ENCODE results near the gene MAGI1.
"Not testable (repeated sequence)": the region's sequence is repeated elsewhere in the genome, so short reads cannot be mapped to it uniquely, and the experiment has no call there.

Gene MAGI1

GRCh38 chr3:66036586-66037148 is 2.1 kb downstream of the MAGI1 start:
- Histone ChIP-seq H3K36me3 (ENCODE audit: control insufficient read depth, insufficient read depth, low read length) (no peaks in the 10 kb centered on the region), H3K27me3 (ENCODE audit: control insufficient read depth, insufficient read depth, low read length) (no peaks in the 10 kb centered on the region), H3K4me1 (ENCODE audit: control insufficient read depth, insufficient read depth, low read length) (no peaks in the 10 kb centered on the region), H3K27ac (ENCODE audit: low read depth, low read length) (no peak overlapping the region), H3K4me3 (ENCODE audit: low read length) (peak overlapping the region; percentile 87), H3K9ac (ENCODE audit: low read length) (no peak overlapping the region)

- Histone ChIP-seq H3K27me3 (ENCODE audit: control insufficient read depth, insufficient read depth, low read length) (no peaks in the 10 kb centered on the region), H3K4me3 (ENCODE audit: low read length) (peak overlapping the region; percentile 87), H3K4me1 (ENCODE audit: control insufficient read depth, insufficient read depth, low read length) (no peaks in the 10 kb centered on the region), H3K9ac (ENCODE audit: low read length) (no peak overlapping the region), H3K36me3 (ENCODE audit: control insufficient read depth, insufficient read depth, low read length) (no peaks in the 10 kb centered on the region), H3K27ac (ENCODE audit: low read depth, low read length) (no peak overlapping the region)
Measured at GRCh38 chr3:66035763-66036477, 2.8 kb downstream of the MAGI1 start.

GRCh38 chr3:66033241-66034138 is 5.2 kb downstream of the MAGI1 start:
- Histone ChIP-seq H3K36me3 (ENCODE audit: control insufficient read depth, insufficient read depth, low read length) (no peaks in the 10 kb centered on the region), H3K27ac (ENCODE audit: low read depth, low read length) (no peak overlapping the region), H3K27me3 (ENCODE audit: control insufficient read depth, insufficient read depth, low read length) (no peaks in the 10 kb centered on the region), H3K4me1 (ENCODE audit: control insufficient read depth, insufficient read depth, low read length) (no peaks in the 10 kb centered on the region), H3K9ac (ENCODE audit: low read length) (no peak overlapping the region), H3K4me3 (ENCODE audit: low read length) (no peak overlapping the region)

- H3K27ac ChIP-seq (ENCODE audit: low read depth, low read length) = no peak overlapping the region
- no peaks in the 10 kb centered on the region for H3K27me3 ChIP-seq (ENCODE audit: control insufficient read depth, insufficient read depth, low read length)
- H3K9ac ChIP-seq (ENCODE audit: low read length) = no peak overlapping the region
Measured at GRCh38 chr3:66031102-66031698, 7.5 kb downstream of the MAGI1 start.

GRCh38 chr3:66029443-66029842 is 9.3 kb downstream of the MAGI1 start:
- H3K4me3 ChIP-seq (ENCODE audit: low read length) = no peak overlapping the region

More at GRCh38 chr3:66031102-66031698, 7.5 kb downstream of the MAGI1 start:
- Histone ChIP-seq H3K4me3 (ENCODE audit: low read length) (no peak overlapping the region), H3K36me3 (ENCODE audit: control insufficient read depth, insufficient read depth, low read length) (no peaks in the 10 kb centered on the region), H3K4me1 (ENCODE audit: control insufficient read depth, insufficient read depth, low read length) (no peaks in the 10 kb centered on the region)

GRCh38 chr3:66029014-66029413 is 9.7 kb downstream of the MAGI1 start:
- no peaks in the 10 kb centered on the region for H3K4me1 ChIP-seq (ENCODE audit: control insufficient read depth, insufficient read depth, low read length)
- no peak overlapping the region for H3K9ac ChIP-seq (ENCODE audit: low read length)
- H3K36me3 ChIP-seq (ENCODE audit: control insufficient read depth, insufficient read depth, low read length) = no peaks in the 10 kb centered on the region
- no peak overlapping the region for H3K4me3 ChIP-seq (ENCODE audit: low read length)
- H3K27me3 ChIP-seq (ENCODE audit: control insufficient read depth, insufficient read depth, low read length) = no peaks in the 10 kb centered on the region
- no peak overlapping the region for H3K27ac ChIP-seq (ENCODE audit: low read depth, low read length)

More at GRCh38 chr3:66029443-66029842, 9.3 kb downstream of the MAGI1 start:
- Histone ChIP-seq H3K4me1 (ENCODE audit: control insufficient read depth, insufficient read depth, low read length) (no peaks in the 10 kb centered on the region), H3K27ac (ENCODE audit: low read depth, low read length) (no peak overlapping the region), H3K27me3 (ENCODE audit: control insufficient read depth, insufficient read depth, low read length) (no peaks in the 10 kb centered on the region), H3K9ac (ENCODE audit: low read length) (no peak overlapping the region), H3K36me3 (ENCODE audit: control insufficient read depth, insufficient read depth, low read length) (no peaks in the 10 kb centered on the region)

GRCh38 chr3:66028457-66028856 is 10.3 kb downstream of the MAGI1 start:
- H3K27ac ChIP-seq (ENCODE audit: low read depth, low read length) = no peak overlapping the region
- no peaks in the 10 kb centered on the region for H3K4me1 ChIP-seq (ENCODE audit: control insufficient read depth, insufficient read depth, low read length)

GRCh38 chr3:66027099-66027498 is 11.6 kb downstream of the MAGI1 start:
- H3K4me3 ChIP-seq (ENCODE audit: low read length); H3K9ac ChIP-seq (ENCODE audit: low read length); H3K27me3 ChIP-seq (ENCODE audit: control insufficient read depth, insufficient read depth, low read length); H3K36me3 ChIP-seq (ENCODE audit: control insufficient read depth, insufficient read depth, low read length); H3K27ac ChIP-seq (ENCODE audit: low read depth, low read length); H3K4me1 ChIP-seq (ENCODE audit: control insufficient read depth, insufficient read depth, low read length): not testable (repeated sequence)

More at GRCh38 chr3:66028457-66028856, 10.3 kb downstream of the MAGI1 start:
- H3K27me3 ChIP-seq (ENCODE audit: control insufficient read depth, insufficient read depth, low read length) = no peaks in the 10 kb centered on the region
- no peak overlapping the region for H3K4me3 ChIP-seq (ENCODE audit: low read length)
- no peak overlapping the region for H3K9ac ChIP-seq (ENCODE audit: low read length)
- no peaks in the 10 kb centered on the region for H3K36me3 ChIP-seq (ENCODE audit: control insufficient read depth, insufficient read depth, low read length)

- H3K27ac ChIP-seq (ENCODE audit: low read depth, low read length) = no peak overlapping the region
- H3K27me3 ChIP-seq (ENCODE audit: control insufficient read depth, insufficient read depth, low read length) = no peaks in the 10 kb centered on the region
- no peak overlapping the region for H3K4me3 ChIP-seq (ENCODE audit: low read length)
- no peaks in the 10 kb centered on the region for H3K4me1 ChIP-seq (ENCODE audit: control insufficient read depth, insufficient read depth, low read length)
- no peaks in the 10 kb centered on the region for H3K36me3 ChIP-seq (ENCODE audit: control insufficient read depth, insufficient read depth, low read length)
- H3K9ac ChIP-seq (ENCODE audit: low read length) = no peak overlapping the region
Measured at GRCh38 chr3:66023738-66024385, 14.9 kb downstream of the MAGI1 start.

- Histone ChIP-seq H3K4me3 (ENCODE audit: low read length) (no peak overlapping the region), H3K9ac (ENCODE audit: low read length) (no peak overlapping the region), H3K4me1 (ENCODE audit: control insufficient read depth, insufficient read depth, low read length) (no peaks in the 10 kb centered on the region), H3K36me3 (ENCODE audit: control insufficient read depth, insufficient read depth, low read length) (no peaks in the 10 kb centered on the region), H3K27ac (ENCODE audit: low read depth, low read length) (no peak overlapping the region), H3K27me3 (ENCODE audit: control insufficient read depth, insufficient read depth, low read length) (no peaks in the 10 kb centered on the region)
Measured at GRCh38 chr3:66023229-66023628, 15.5 kb downstream of the MAGI1 start.

- H3K4me3 ChIP-seq (ENCODE audit: low read length) = no peak overlapping the region
- no peak overlapping the region for H3K9ac ChIP-seq (ENCODE audit: low read length)
- no peaks in the 10 kb centered on the region for H3K36me3 ChIP-seq (ENCODE audit: control insufficient read depth, insufficient read depth, low read length)
- H3K27ac ChIP-seq (ENCODE audit: low read depth, low read length) = no peak overlapping the region
- H3K4me1 ChIP-seq (ENCODE audit: control insufficient read depth, insufficient read depth, low read length) = no peaks in the 10 kb centered on the region
- H3K27me3 ChIP-seq (ENCODE audit: control insufficient read depth, insufficient read depth, low read length) = no peaks in the 10 kb centered on the region
Measured at GRCh38 chr3:66021731-66022131, 17.0 kb downstream of the MAGI1 start.

- H3K4me1 ChIP-seq (ENCODE audit: control insufficient read depth, insufficient read depth, low read length) = no peaks in the 10 kb centered on the region
- no peak overlapping the region for H3K27ac ChIP-seq (ENCODE audit: low read depth, low read length)
- H3K4me3 ChIP-seq (ENCODE audit: low read length) = no peak overlapping the region
- H3K9ac ChIP-seq (ENCODE audit: low read length) = no peak overlapping the region
- no peaks in the 10 kb centered on the region for H3K36me3 ChIP-seq (ENCODE audit: control insufficient read depth, insufficient read depth, low read length)
- no peaks in the 10 kb centered on the region for H3K27me3 ChIP-seq (ENCODE audit: control insufficient read depth, insufficient read depth, low read length)
Measured at GRCh38 chr3:66019896-66020295, 18.8 kb downstream of the MAGI1 start.
